HAP-1 (cell line): Measurements from ENCODE around the gene PRDX5.
A peak's percentile ranks its signal among the peaks of the same experiment; 100 is the strongest.

ENCODE experiments used
- DNase-seq, 2 experiments: peaks; one replicate each; pipeline ENCODE4 v3.0.0-alpha.2; 2016 to 2020; ENCODE audit warnings: low spot score in 2 of 2
- H3K27me3 ChIP-seq: fragments of 250-450 bp; sonication (Bioruptor Pico); 2 replicates; pipeline ENCODE4 v1.5.1; 2020; ENCODE audit warnings: low read depth, mild to moderate bottlenecking, moderate library complexity
- H3K36me3 ChIP-seq: fragments of 250-450 bp; sonication (Bioruptor Pico); replicated peaks from 2 replicates; pipeline ENCODE4 v1.5.1; 2020; ENCODE audit warnings: mild to moderate bottlenecking
- H3K4me1 ChIP-seq: fragments of 250-450 bp; sonication (Bioruptor Pico); 2 replicates; pipeline ENCODE4 v1.5.1; 2020; ENCODE audit warnings: mild to moderate bottlenecking
- H3K4me3 ChIP-seq: fragments of 250-450 bp; sonication (Bioruptor Pico); 2 replicates; pipeline ENCODE4 v1.5.1; 2020; ENCODE audit warnings: mild to moderate bottlenecking, moderate library complexity
- H3K9me3 ChIP-seq: fragments of 250-450 bp; sonication (Bioruptor Pico); 2 replicates; pipeline ENCODE4 v1.5.1; 2020; ENCODE audit warnings: mild to moderate bottlenecking, moderate library complexity
- in situ Hi-C: fragments of 300-500 bp; cut with MboI; formaldehyde crosslinking; loops from 3 replicates; pipeline ENCODE4 v1.14.3; 2020; ENCODE audit warnings: low sequenced_read_pairs, inconsistent platforms, mixed read lengths

The PRDX5 gene

DNA sequence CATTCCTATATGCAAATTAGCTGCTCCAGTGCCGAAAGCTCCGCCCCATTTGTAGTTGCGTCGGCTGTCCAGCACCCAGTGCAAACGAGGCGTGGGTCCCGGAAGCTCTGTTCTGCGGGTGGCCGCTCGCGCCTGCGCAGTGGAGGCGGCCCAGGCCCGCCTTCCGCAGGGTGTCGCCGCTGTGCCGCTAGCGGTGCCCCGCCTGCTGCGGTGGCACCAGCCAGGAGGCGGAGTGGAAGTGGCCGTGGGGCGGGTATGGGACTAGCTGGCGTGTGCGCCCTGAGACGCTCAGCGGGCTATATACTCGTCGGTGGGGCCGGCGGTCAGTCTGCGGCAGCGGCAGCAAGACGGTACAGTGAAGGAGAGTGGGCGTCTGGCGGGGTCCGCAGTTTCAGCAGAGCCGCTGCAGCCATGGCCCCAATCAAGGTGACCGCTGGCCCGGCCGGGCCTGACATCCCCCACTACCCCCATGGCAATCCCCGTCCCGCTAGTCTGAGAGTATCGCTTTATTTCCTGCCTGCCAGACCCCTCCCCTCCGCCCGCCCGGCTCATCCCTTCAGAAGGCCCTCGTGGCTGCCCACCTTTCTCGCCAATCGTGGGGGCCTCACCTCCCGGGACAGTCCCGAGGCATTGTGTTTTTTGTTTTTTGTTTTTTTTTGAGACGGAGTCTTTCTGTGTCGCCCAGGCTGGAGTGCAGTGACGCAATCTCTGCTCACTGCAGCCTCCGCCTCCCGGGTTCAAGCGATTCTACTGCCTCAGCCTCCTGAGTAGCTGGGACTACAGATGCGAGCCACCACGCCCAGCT, at the start of gene PRDX5:
Gene PRDX5 (plus strand): TSS at position 161 of the 805 bp plus-strand sequence. CDS start 95 bp downstream, at position 256.
- in situ Hi-C loops: no loop called here
- Histone ChIP-seq H3K4me3 (peak within 1 kb of the TSS; percentile 91), H3K36me3 (peaks cover 59% of the 10 kb centered on the region), H3K27me3 (no peaks in the 10 kb centered on the region), H3K4me1 (peaks cover 13% of the 10 kb centered on the region), H3K9me3 (no peaks in the 10 kb centered on the region)
- DNase-seq: peak; percentile 94 to 97

GRCh38 chr11:64268893-64269539, 48.9 kb upstream of the PRDX5 start:
- Histone ChIP-seq H3K4me1 (peaks cover 4% of the 10 kb centered on the region; the same call in 1 of the 2 replicates), H3K9me3 (no peaks in the 10 kb centered on the region), H3K27me3 (no peaks in the 10 kb centered on the region), H3K4me3 (peak overlapping the region; percentile 70), H3K36me3 (peaks cover 35% of the 10 kb centered on the region)
- DNase-seq: peak in 1 of 2 experiments; percentile 61
- in situ Hi-C loops: loop anchor here (25.0 kb wide), 1 partner anchor 843 kb away; the partner anchor contains the start of genes FAU, MRPL49, TM7SF2 and ZNHIT2

- peak; percentile 98 for DNase-seq
- H3K27me3 ChIP-seq: no peaks in the 10 kb centered on the region
- H3K4me1 ChIP-seq: peaks cover 4% of the 10 kb centered on the region; the same call in 1 of the 2 replicates
- H3K36me3 ChIP-seq: peaks cover 31% of the 10 kb centered on the region
- in situ Hi-C loops: loop anchor here (25.0 kb wide), 1 partner anchor 843 kb away; the partner anchor contains the start of genes FAU, MRPL49, TM7SF2 and ZNHIT2
- H3K9me3 ChIP-seq: no peaks in the 10 kb centered on the region
- H3K4me3 ChIP-seq: peak overlapping the region; percentile 70
Observed at GRCh38 chr11:64269540-64270220, 48.2 kb upstream of the PRDX5 start.

GRCh38 chr11:64275031-64275800, 42.7 kb upstream of the PRDX5 start:
- DNase-seq: no peak
- Histone ChIP-seq H3K4me3 (no peak overlapping the region), H3K27me3 (no peaks in the 10 kb centered on the region), H3K36me3 (peaks cover 28% of the 10 kb centered on the region), H3K4me1 (no peaks in the 10 kb centered on the region), H3K9me3 (no peaks in the 10 kb centered on the region)
- in situ Hi-C loops: no loop called here

- no peak for DNase-seq
- H3K9me3 ChIP-seq: no peaks in the 10 kb centered on the region
- H3K27me3 ChIP-seq: no peaks in the 10 kb centered on the region
- no peak overlapping the region for H3K4me3 ChIP-seq
- H3K4me1 ChIP-seq: no peaks in the 10 kb centered on the region
- H3K36me3 ChIP-seq: peaks cover 28% of the 10 kb centered on the region
- in situ Hi-C loops: no loop called here
Observed at GRCh38 chr11:64275841-64276240, 42.1 kb upstream of the PRDX5 start.

GRCh38 chr11:64276653-64277431, 41.1 kb upstream of the PRDX5 start:
- DNase-seq: no peak
- in situ Hi-C loops: no loop called here
- H3K4me3 ChIP-seq: no peak overlapping the region

GRCh38 chr11:64278576-64279190, 39.2 kb upstream of the PRDX5 start:
- Histone ChIP-seq H3K27me3 (no peaks in the 10 kb centered on the region), H3K9me3 (no peaks in the 10 kb centered on the region), H3K36me3 (peaks cover 27% of the 10 kb centered on the region), H3K4me3 (no peak overlapping the region), H3K4me1 (peaks cover 3% of the 10 kb centered on the region; the same call in 1 of the 2 replicates)
- in situ Hi-C loops: no loop called here
- no peak for DNase-seq

More at GRCh38 chr11:64276653-64277431, 41.1 kb upstream of the PRDX5 start:
- Histone ChIP-seq H3K4me1 (no peaks in the 10 kb centered on the region), H3K27me3 (no peaks in the 10 kb centered on the region), H3K36me3 (peaks cover 28% of the 10 kb centered on the region), H3K9me3 (no peaks in the 10 kb centered on the region)

DNA sequence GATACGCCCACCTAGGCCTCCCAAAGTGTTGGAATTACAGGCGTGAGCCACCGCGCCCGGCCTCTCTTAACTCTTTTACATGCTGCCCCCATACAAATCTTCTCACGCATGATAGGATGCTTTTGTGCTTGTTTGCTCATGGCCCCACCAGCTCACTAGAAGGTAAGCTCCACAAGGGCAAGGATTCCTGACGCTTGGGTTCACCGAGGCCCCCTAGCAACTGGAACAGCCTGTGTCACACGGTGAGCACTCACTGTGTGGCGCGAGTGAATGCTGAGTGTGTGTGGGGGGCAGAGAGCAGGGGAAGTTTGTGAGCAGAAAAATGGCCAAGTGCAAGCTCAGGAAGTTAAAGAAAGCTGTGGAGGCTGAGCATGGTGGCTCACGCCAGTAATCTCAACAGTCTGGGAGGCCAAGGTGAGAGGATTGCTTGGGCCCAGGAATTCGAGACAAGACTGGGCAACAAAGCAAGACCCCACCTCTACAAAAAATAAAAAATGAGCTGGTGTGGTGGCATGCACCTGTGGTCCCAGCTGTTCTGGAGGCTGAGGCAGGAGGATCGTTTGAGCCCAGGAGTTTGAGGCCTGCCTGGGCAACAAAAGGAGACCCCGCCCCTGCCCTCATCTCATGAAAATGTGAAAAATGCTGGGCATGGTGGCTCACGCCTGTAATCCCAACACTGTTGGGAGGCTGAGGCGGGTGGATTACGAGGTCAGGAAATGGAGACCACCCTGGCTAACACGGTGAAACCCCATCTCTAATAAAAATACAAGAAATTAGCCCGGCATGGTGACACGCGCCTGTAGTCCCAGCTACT, 35.8 kb upstream of the PRDX5 start:
- peaks cover 2% of the 10 kb centered on the region; the same call in 1 of the 2 replicates for H3K9me3 ChIP-seq
- in situ Hi-C loops: no loop called here
- no peak overlapping the region for H3K4me3 ChIP-seq
- peaks cover 17% of the 10 kb centered on the region; the same call in 1 of the 2 replicates for H3K36me3 ChIP-seq
- DNase-seq: no peak
- H3K27me3 ChIP-seq: no peaks in the 10 kb centered on the region
- H3K4me1 ChIP-seq: peaks cover 14% of the 10 kb centered on the region

- Histone ChIP-seq H3K36me3 (peaks cover 9% of the 10 kb centered on the region; the same call in 1 of the 2 replicates), H3K27me3 (no peaks in the 10 kb centered on the region), H3K4me3 (no peak overlapping the region), H3K9me3 (peaks cover 2% of the 10 kb centered on the region; the same call in 1 of the 2 replicates), H3K4me1 (peaks cover 14% of the 10 kb centered on the region)
- in situ Hi-C loops: no loop called here
- no peak for DNase-seq
Observed at GRCh38 chr11:64283092-64283491, 34.8 kb upstream of the PRDX5 start.

GRCh38 chr11:64284048-64284961, 33.6 kb upstream of the PRDX5 start, which contains the start of gene BAD:
TSS of gene BAD (minus strand) at chr11:64284665. CDS start at chr11:64284368, 297 bp downstream.
- H3K4me1 ChIP-seq: peaks cover 14% of the 10 kb centered on the region
- H3K9me3 ChIP-seq: peaks cover 2% of the 10 kb centered on the region; the same call in 1 of the 2 replicates
- peak within 1 kb of the TSS; percentile 77 for H3K4me3 ChIP-seq
- H3K36me3 ChIP-seq: peaks cover 6% of the 10 kb centered on the region; the same call in 1 of the 2 replicates
- H3K27me3 ChIP-seq: no peaks in the 10 kb centered on the region
- DNase-seq: peak; percentile 86 to 96
- in situ Hi-C loops: no loop called here
